Neural progenitor cell (in vitro differentiated cells): ENCODE data around the gene COG7. TPM values are rescaled to one million over a fixed set of nuclear protein-coding genes. Genes with fewer than 3 reads are reported as not detected.

Experiments used
- DNase-seq: peaks from one replicate; pipeline ENCODE4 v3.0.0-alpha.2; 2016; ENCODE audit warnings: low spot score
- H2AFZ ChIP-seq: fragments of 200-600 bp; sonication (generic); replicated peaks from 2 replicates; pipeline ENCODE4 v1.6.1; 2016; ENCODE audit warnings: antibody characterized with exemption
- H3F3A ChIP-seq: fragments of 200-600 bp; sonication (generic); 2 replicates; pipeline ENCODE4 v1.6.1; 2016; ENCODE audit warnings: antibody characterized with exemption, low read depth
- H3K27ac ChIP-seq: fragments of 200-600 bp; sonication (generic); 2 replicates; pipeline ENCODE4 v1.5.1; 2016; ENCODE audit warnings: mild to moderate bottlenecking
- H3K27me3 ChIP-seq: fragments of 200-600 bp; sonication (generic); 2 replicates; pipeline ENCODE4 v1.6.1; 2016; ENCODE audit warnings: mild to moderate bottlenecking, moderate library complexity
- H3K36me3 ChIP-seq: fragments of 200-600 bp; sonication (generic); 2 replicates; pipeline ENCODE4 v1.5.1; 2016
- H3K4me1 ChIP-seq: fragments of 200-600 bp; sonication (generic); 2 replicates; pipeline ENCODE4 v1.6.1; 2016; ENCODE audit warnings: mixed run types
- H3K4me2 ChIP-seq: fragments of 200-600 bp; sonication (generic); 2 replicates; pipeline ENCODE4 v1.6.1; 2016
- H3K4me3 ChIP-seq: fragments of 200-600 bp; sonication (generic); 2 replicates; pipeline ENCODE4 v1.5.1; 2016
- H3K79me2 ChIP-seq: fragments of 200-600 bp; sonication (generic); 2 replicates; pipeline ENCODE4 v1.6.1; 2016; ENCODE audit warnings: low read depth
- H3K9ac ChIP-seq: fragments of 200-600 bp; sonication (generic); 2 replicates; pipeline ENCODE4 v1.6.1; 2016
- H3K9me3 ChIP-seq: fragments of 200-600 bp; sonication (generic); 2 replicates; pipeline ENCODE4 v1.5.1; 2016; ENCODE audit warnings: low read depth
- H4K20me1 ChIP-seq: fragments of 200-600 bp; sonication (generic); 2 replicates; pipeline ENCODE4 v1.6.1; 2016; ENCODE audit warnings: low read depth
- H3K27ac Mint-ChIP-seq: 3 replicates; pipeline ENCODE4 v1.8.0; 2021; ENCODE audit warnings: mixed read lengths
- H3K27me3 Mint-ChIP-seq: 2 replicates; pipeline ENCODE4 v1.8.0; 2022; ENCODE audit warnings: low read depth, mild to moderate bottlenecking, inconsistent platforms, moderate library complexity, mixed read lengths; ENCODE audit not compliant: insufficient read depth
- H3K36me3 Mint-ChIP-seq: 3 replicates; pipeline ENCODE4 v1.8.0; 2021; ENCODE audit warnings: mixed read lengths
- H3K4me1 Mint-ChIP-seq: 3 replicates; pipeline ENCODE4 v1.8.0; 2021; ENCODE audit warnings: mixed read lengths
- H3K4me3 Mint-ChIP-seq: 3 replicates; pipeline ENCODE4 v1.8.0; 2021; ENCODE audit warnings: mild to moderate bottlenecking, moderate library complexity, mixed read lengths
- H3K9me3 Mint-ChIP-seq: 3 replicates; pipeline ENCODE4 v1.8.0; 2020; ENCODE audit warnings: mixed read lengths
- CTCF ChIP-seq: fragments of 200-600 bp; sonication (generic); IDR thresholded peaks from 2 replicates; pipeline ENCODE4 v1.5.1; 2017; ENCODE audit warnings: antibody characterized with exemption, mild to moderate bottlenecking
- EZH2 ChIP-seq: fragments of 200-600 bp; sonication (generic); IDR thresholded peaks from 2 replicates; pipeline ENCODE4 v1.6.1; 2017; ENCODE audit warnings: antibody characterized with exemption, mild to moderate bottlenecking, moderate library complexity
- EZH2phosphoT487 ChIP-seq: fragments of 200-600 bp; sonication (generic); IDR thresholded peaks from 2 replicates; pipeline ENCODE4 v1.6.1; 2017; ENCODE audit warnings: antibody characterized with exemption
- total RNA-seq: library from RNA; depleted of rRNA; stranded (reverse); fragments of >200 nt; gene quantifications from 2 replicates; pipeline ENCODE4 v1.2.3, GENCODE V29; 2015; ENCODE audit warnings: low replicate concordance

Gene COG7
- total RNA-seq, 1 donor from 2014 or later = 21.6 TPM

GRCh38 chr16:23389201-23389600 is 63.8 kb downstream of the COG7 start:
- no peaks in the 10 kb centered on the region for H3K9me3 Mint-ChIP-seq
- no peak overlapping the region for H3K9ac ChIP-seq
- H3K27ac Mint-ChIP-seq = peak overlapping the region; percentile 35
- H3K36me3 ChIP-seq = no peaks in the 10 kb centered on the region
- H3K27ac ChIP-seq = no peak overlapping the region
- H3K4me1 ChIP-seq = no peaks in the 10 kb centered on the region
- no peak for DNase-seq
- H3K4me3 Mint-ChIP-seq = no peak overlapping the region
- H3K27me3 Mint-ChIP-seq = peaks cover 3% of the 10 kb centered on the region
- no peaks in the 10 kb centered on the region for H4K20me1 ChIP-seq
- no peaks in the 10 kb centered on the region for H3K9me3 ChIP-seq
- H3F3A ChIP-seq = no peaks in the 10 kb centered on the region
- no peak overlapping the region for H3K4me3 ChIP-seq
- no peaks in the 10 kb centered on the region for H3K79me2 ChIP-seq
- H3K36me3 Mint-ChIP-seq = peaks cover 20% of the 10 kb centered on the region
- TF ChIP-seq EZH2 (no peak), CTCF (no peak), EZH2phosphoT487 (no peak)
- no peak overlapping the region for H3K4me2 ChIP-seq
- H2AFZ ChIP-seq = no peak overlapping the region
- H3K4me1 Mint-ChIP-seq = no peaks in the 10 kb centered on the region
- H3K27me3 ChIP-seq = no peaks in the 10 kb centered on the region

DNA sequence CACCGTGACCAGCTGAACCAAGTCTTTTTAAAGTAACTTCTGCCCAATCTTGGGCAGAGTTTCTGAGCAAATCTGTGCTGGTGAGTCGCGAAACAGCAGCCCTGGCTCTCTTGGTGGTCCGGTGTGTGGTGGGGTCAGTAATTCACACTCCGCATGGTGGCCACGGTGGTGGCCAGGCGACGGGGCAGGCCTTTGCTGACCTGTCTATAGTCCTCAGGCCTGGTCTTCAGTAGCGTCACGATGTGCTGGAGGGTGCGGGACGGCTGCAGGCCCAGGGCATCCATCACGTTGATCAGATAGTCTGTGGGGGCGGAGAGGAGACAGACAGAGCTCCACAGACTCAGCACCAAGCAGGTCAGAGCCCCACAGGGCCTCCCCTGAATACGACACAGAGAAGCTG is 64.2 kb downstream of the COG7 start:
- no peak overlapping the region for H3K4me3 Mint-ChIP-seq
- no peak for DNase-seq
- no peak overlapping the region for H3K4me3 ChIP-seq
- no peaks in the 10 kb centered on the region for H3F3A ChIP-seq
- no peaks in the 10 kb centered on the region for H3K27me3 ChIP-seq
- H3K9ac ChIP-seq = no peak overlapping the region
- no peak overlapping the region for H3K27ac ChIP-seq
- H4K20me1 ChIP-seq = no peaks in the 10 kb centered on the region
- H3K9me3 Mint-ChIP-seq = no peaks in the 10 kb centered on the region
- H3K79me2 ChIP-seq = no peaks in the 10 kb centered on the region
- no peak overlapping the region for H2AFZ ChIP-seq
- no peaks in the 10 kb centered on the region for H3K4me1 ChIP-seq
- no peak overlapping the region for H3K4me2 ChIP-seq
- no peak for TF ChIP-seq CTCF
- H3K36me3 Mint-ChIP-seq = peaks cover 20% of the 10 kb centered on the region
- H3K9me3 ChIP-seq = no peaks in the 10 kb centered on the region
- H3K27ac Mint-ChIP-seq = no peak overlapping the region
- peaks cover 3% of the 10 kb centered on the region for H3K27me3 Mint-ChIP-seq
- H3K4me1 Mint-ChIP-seq = no peaks in the 10 kb centered on the region
- no peaks in the 10 kb centered on the region for H3K36me3 ChIP-seq

DNA sequence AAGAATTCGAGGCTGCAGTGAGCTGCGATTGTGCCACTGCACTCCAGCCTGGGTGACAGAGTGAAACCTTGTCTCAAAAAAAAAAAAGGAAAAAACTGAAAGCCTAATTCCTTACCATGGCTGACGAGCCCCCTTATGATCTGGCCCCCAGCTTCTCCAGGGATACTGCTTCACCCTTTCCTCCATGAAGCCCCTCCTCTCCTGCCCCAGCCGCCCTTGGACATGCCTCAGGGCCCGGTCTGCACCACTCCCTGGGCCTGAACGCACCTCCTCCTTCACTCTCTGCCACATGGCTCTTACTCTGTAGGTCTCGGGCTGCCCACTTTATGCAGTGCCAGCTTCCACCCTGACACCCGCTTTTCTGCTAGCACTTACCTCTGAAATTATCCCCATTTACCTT is 65.3 kb downstream of the COG7 start:
- Histone ChIP-seq H3K27ac (no peak overlapping the region), H3K4me2 (no peak overlapping the region), H3K79me2 (no peaks in the 10 kb centered on the region), H3K27me3 (no peaks in the 10 kb centered on the region), H3K4me1 (no peaks in the 10 kb centered on the region), H3K9me3 (no peaks in the 10 kb centered on the region), H3K36me3 (no peaks in the 10 kb centered on the region), H3K4me3 (no peak overlapping the region), H3K9ac (no peak overlapping the region), H2AFZ (no peak overlapping the region), H3F3A (no peaks in the 10 kb centered on the region), H4K20me1 (no peaks in the 10 kb centered on the region)
- Mint-ChIP-seq H3K27me3 (peaks cover 3% of the 10 kb centered on the region), H3K9me3 (no peaks in the 10 kb centered on the region), H3K36me3 (peaks cover 20% of the 10 kb centered on the region), H3K27ac (no peak overlapping the region), H3K4me3 (no peak overlapping the region), H3K4me1 (no peaks in the 10 kb centered on the region)
- DNase-seq = no peak
- no peak for TF ChIP-seq EZH2phosphoT487
- TF ChIP-seq EZH2 = no peak

GRCh38 chr16:23385441-23385840 is 67.5 kb downstream of the COG7 start:
- no peak overlapping the region for H3K4me2 ChIP-seq
- H3K4me3 Mint-ChIP-seq = no peak overlapping the region
- H3F3A ChIP-seq = no peaks in the 10 kb centered on the region
- H3K27ac Mint-ChIP-seq = no peak overlapping the region
- peaks cover 13% of the 10 kb centered on the region for H3K36me3 Mint-ChIP-seq
- no peaks in the 10 kb centered on the region for H3K79me2 ChIP-seq
- no peak overlapping the region for H3K4me3 ChIP-seq
- no peaks in the 10 kb centered on the region for H4K20me1 ChIP-seq
- H3K27me3 ChIP-seq = no peaks in the 10 kb centered on the region
- H3K9ac ChIP-seq = no peak overlapping the region
- H3K4me1 Mint-ChIP-seq = no peaks in the 10 kb centered on the region
- H3K4me1 ChIP-seq = no peaks in the 10 kb centered on the region
- H3K27me3 Mint-ChIP-seq = peaks cover 3% of the 10 kb centered on the region
- H2AFZ ChIP-seq = no peak overlapping the region
- no peaks in the 10 kb centered on the region for H3K9me3 ChIP-seq
- H3K36me3 ChIP-seq = no peaks in the 10 kb centered on the region
- no peak for DNase-seq
- H3K27ac ChIP-seq = no peak overlapping the region
- TF ChIP-seq EZH2phosphoT487 (no peak), CTCF (no peak), EZH2 (no peak)
- H3K9me3 Mint-ChIP-seq = no peaks in the 10 kb centered on the region
